PFSK-1 (cell line): ENCODE results near the gene KIF26A.

Source experiments
- FOXP2 ChIP-seq: optimal IDR thresholded peaks from 2 replicates; pipeline ENCODE3; 2011; ENCODE audit warnings: borderline replicate concordance, control low read depth, inconsistent platforms; ENCODE audit not compliant: insufficient read depth; ENCODE audit errors: extremely low read length, extremely low read depth
- POLR2AphosphoS5 ChIP-seq: IDR thresholded peaks from 2 replicates; pipeline ENCODE4 v1.6.1; 2012; ENCODE audit warnings: low read depth, mild to moderate bottlenecking, control low read depth, low read length, moderate library complexity
- SIN3A ChIP-seq: IDR thresholded peaks from 2 replicates; pipeline ENCODE4 v1.6.1; 2012; ENCODE audit warnings: mild to moderate bottlenecking, low read length, moderate library complexity, borderline replicate concordance; ENCODE audit not compliant: insufficient read depth
- TAF1 ChIP-seq: IDR thresholded peaks from 2 replicates; pipeline ENCODE4 v1.6.1; 2012; ENCODE audit warnings: low read length, control low read depth, borderline replicate concordance; ENCODE audit not compliant: insufficient read depth
- TF ChIP-seq, protein P1 (sequence below), 2 experiments: IDR thresholded peaks; 2 replicates each; pipeline versions ENCODE4 v1.6.1 to v1.8.0; 2011 to 2012; ENCODE audit warnings: low read depth in 2 of 2, low read length in 2 of 2, control low read depth in 1 of 2, inconsistent platforms in 1 of 2, mild to moderate bottlenecking in 1 of 2, moderate library complexity in 1 of 2; ENCODE audit not compliant: insufficient read depth in 1 of 2

The KIF26A gene

DNA sequence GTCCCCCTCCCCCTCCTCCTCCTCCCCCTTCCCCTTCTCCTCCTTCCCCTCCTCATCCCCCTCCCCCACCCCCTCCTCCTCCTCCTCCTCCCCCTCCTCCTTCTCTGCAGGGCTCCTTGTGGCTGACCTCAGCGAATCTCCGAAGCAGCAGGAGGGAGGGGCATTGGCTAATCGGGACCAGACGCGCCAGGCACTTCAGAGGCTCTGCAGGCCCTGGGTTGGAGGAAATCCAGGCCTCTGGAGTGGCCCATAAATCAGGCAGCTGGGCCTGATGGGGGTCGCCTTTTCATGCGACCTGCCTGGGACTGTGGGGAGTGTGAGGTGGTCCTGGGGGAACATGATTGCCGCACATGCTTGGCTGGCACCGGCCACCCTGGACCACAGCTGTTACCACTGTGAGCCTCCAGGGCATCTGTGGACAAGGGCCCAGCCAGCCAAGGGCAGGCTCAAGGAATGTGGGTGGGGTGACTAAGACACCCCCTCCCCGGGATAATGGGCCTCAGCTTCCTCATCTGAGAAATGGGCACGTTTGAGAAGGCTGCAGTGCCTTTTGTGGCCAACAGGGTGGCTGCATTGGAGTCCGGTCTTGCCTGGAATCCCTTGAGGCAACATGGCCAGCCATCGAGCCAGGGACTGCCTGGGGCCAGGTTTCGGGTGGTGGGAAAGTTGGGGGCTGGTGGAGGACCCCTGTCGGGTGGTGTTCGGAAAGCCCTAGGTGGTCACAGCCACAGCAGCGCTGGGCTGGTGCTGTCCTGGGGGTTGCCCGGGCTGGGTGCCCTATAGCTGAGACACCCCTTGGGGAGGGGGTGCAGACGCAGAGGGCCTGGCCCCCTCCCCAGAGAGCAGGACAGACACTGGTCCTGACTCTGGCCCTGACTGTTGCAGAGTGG is 12.0 kb downstream of the KIF26A start:
- TF ChIP-seq TAF1 (no peak), FOXP2 (no peak), POLR2AphosphoS5 (no peak), SIN3A (no peak)
- TF ChIP-seq, protein P1, sequence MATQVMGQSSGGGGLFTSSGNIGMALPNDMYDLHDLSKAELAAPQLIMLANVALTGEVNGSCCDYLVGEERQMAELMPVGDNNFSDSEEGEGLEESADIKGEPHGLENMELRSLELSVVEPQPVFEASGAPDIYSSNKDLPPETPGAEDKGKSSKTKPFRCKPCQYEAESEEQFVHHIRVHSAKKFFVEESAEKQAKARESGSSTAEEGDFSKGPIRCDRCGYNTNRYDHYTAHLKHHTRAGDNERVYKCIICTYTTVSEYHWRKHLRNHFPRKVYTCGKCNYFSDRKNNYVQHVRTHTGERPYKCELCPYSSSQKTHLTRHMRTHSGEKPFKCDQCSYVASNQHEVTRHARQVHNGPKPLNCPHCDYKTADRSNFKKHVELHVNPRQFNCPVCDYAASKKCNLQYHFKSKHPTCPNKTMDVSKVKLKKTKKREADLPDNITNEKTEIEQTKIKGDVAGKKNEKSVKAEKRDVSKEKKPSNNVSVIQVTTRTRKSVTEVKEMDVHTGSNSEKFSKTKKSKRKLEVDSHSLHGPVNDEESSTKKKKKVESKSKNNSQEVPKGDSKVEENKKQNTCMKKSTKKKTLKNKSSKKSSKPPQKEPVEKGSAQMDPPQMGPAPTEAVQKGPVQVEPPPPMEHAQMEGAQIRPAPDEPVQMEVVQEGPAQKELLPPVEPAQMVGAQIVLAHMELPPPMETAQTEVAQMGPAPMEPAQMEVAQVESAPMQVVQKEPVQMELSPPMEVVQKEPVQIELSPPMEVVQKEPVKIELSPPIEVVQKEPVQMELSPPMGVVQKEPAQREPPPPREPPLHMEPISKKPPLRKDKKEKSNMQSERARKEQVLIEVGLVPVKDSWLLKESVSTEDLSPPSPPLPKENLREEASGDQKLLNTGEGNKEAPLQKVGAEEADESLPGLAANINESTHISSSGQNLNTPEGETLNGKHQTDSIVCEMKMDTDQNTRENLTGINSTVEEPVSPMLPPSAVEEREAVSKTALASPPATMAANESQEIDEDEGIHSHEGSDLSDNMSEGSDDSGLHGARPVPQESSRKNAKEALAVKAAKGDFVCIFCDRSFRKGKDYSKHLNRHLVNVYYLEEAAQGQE (IDR thresholded peaks at IDR 0.05; ENCODE audit: insufficient read depth in 1 of 2, low read depth in 2 of 2, low read length in 2 of 2): no peak

DNA sequence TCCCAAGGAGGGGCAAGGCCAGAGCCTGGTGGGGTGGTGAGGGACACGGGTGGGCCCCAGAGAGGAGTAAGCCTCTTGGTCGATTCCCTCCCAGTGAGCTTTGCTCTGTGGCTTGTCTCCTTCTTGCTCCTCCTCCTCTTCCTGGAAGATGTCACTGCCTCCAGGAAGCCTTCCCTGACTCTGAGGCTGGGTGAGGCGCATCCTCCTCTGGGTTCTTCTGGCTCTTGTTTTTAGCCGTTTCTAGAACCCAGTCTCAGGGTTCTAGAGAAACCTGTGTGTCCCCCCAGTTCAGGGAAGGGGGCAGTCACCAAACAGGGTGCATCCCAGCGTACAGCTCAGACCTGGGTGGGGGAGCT is 12.6 kb downstream of the KIF26A start:
- TF ChIP-seq, protein P1 (IDR thresholded peaks at IDR 0.05; ENCODE audit: insufficient read depth in 1 of 2, low read depth in 2 of 2, low read length in 2 of 2): no peak
- TF ChIP-seq SIN3A (no peak), FOXP2 (no peak), POLR2AphosphoS5 (no peak)

DNA sequence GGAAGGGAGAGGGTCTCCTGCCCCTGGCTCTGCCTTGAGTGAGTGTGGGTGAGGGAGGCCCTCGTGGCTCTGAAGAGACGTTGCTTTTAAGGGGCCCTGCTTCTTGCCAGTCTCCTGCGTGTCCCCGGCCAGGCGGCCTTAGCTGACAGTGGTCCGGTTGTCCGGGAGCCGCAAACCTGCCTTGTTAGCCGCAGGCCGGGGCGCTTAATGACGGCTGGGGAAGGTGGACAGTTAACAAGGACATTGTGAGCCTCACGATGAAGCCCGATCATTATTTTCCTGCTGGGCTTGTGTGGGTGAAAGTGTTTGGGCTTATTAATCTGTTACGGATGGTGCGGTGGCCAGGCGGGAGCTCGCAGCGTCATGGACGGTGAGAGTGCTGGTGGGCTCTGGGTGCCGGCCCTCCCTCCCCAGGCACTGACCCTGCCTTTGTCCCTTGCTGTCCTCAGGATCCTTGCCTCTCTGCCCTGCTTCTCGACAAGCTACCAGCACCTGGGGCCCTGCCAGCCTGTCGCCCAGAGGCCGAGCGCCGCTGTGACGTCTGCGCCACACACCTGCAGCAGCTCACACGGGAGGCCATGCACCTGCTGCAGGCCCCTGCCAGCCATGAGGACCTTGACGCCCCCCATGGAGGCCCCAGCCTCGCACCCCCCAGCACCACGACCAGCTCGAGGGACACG is 13.3 kb downstream of the KIF26A start:
- TF ChIP-seq POLR2AphosphoS5 (no peak), SIN3A (no peak), TAF1 (no peak), FOXP2 (no peak)
- TF ChIP-seq, protein P1 (IDR thresholded peaks at IDR 0.05; ENCODE audit: insufficient read depth in 1 of 2, low read depth in 2 of 2, low read length in 2 of 2): no peak

DNA sequence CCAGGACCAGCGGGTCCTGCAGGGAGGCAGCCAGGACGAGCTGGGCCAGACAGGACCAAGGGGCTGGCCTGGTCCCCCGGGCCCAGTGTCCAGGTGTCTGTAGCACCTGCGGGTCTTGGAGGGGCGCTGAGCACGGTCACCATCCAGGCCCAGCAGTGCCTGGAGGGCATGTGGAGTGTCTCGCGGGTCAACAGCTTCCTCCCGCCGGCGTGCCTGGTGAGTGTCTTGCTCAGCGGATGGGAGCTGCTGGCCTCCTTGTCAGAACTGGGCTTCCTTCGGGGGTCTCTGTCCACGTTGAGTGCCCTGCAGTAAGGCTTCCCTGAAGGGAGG is 13.8 kb downstream of the KIF26A start:
- TF ChIP-seq POLR2AphosphoS5 (no peak), SIN3A (no peak), FOXP2 (no peak), TAF1 (no peak)
- TF ChIP-seq, protein P1 (IDR thresholded peaks at IDR 0.05; ENCODE audit: insufficient read depth in 1 of 2, low read depth in 2 of 2, low read length in 2 of 2): no peak
